K562 (cell line): Measurements from ENCODE around the gene ZYG11A. TPM values are rescaled to one million over a fixed set of nuclear protein-coding genes. Genes with fewer than 3 reads are reported as not detected.

Source experiments
- ARNT ChIP-seq, 2 experiments: fragments of 450-650 bp; IDR thresholded peaks; 2 replicates each; pipeline ENCODE4 v1.6.1; 2016; ENCODE audit warnings: mild to moderate bottlenecking in 1 of 2
- BCL6 ChIP-seq: fragments of 250-450 bp; sonication (Bioruptor Pico); IDR thresholded peaks from 2 replicates; pipeline ENCODE4 v1.4.0; 2020
- CBX5 ChIP-seq: IDR thresholded peaks from 2 replicates; pipeline ENCODE4 v1.6.1; 2014; ENCODE audit warnings: low read depth, borderline replicate concordance
- CCAR2 ChIP-seq: fragments of 200-400 bp; formaldehyde crosslinking; IDR thresholded peaks from 2 replicates; pipeline ENCODE4 v1.6.1; 2017; ENCODE audit warnings: mild to moderate bottlenecking, low read depth, low read length
- CHD1 ChIP-seq: fragments of 200-600 bp; sonication (generic); IDR thresholded peaks from one replicate; pipeline ENCODE4 v1.6.1; 2012; ENCODE audit warnings: mild to moderate bottlenecking, moderate library complexity, low read length, inconsistent platforms
- FOXP1 ChIP-seq: sonication (generic); formaldehyde crosslinking; IDR thresholded peaks from 2 replicates; pipeline ENCODE4 v1.8.0; 2022; ENCODE audit warnings: mild to moderate bottlenecking, missing genetic modification reagents
- JUN ChIP-seq, 2 experiments: sonication (generic) in 1 of 2; formaldehyde crosslinking in 1 of 2; IDR thresholded peaks; 2 replicates each; pipeline versions ENCODE4 v1.6.1 to v1.8.0; 2012 to 2022; ENCODE audit warnings: borderline replicate concordance in 2 of 2, mild to moderate bottlenecking in 2 of 2, improper control_type of control experiment in 1 of 2, low read depth in 1 of 2, low read length in 1 of 2, missing genetic modification reagents in 1 of 2
- L3MBTL2 ChIP-seq: fragments of 450-650 bp; IDR thresholded peaks from 2 replicates; pipeline ENCODE4 v1.6.1; 2016; ENCODE audit warnings: mild to moderate bottlenecking, moderate library complexity
- LCOR ChIP-seq: sonication (generic); formaldehyde crosslinking; IDR thresholded peaks from 2 replicates; pipeline ENCODE4 v1.8.0; 2022; ENCODE audit warnings: mild to moderate bottlenecking, missing genetic modification reagents
- NCOR1 ChIP-seq: fragments of 450-650 bp; IDR thresholded peaks from 2 replicates; pipeline ENCODE4 v1.6.1; 2016; ENCODE audit warnings: mild to moderate bottlenecking, moderate library complexity
- POLR3G ChIP-seq: IDR thresholded peaks from 2 replicates; pipeline ENCODE4 v1.6.1; 2011; ENCODE audit not compliant: insufficient read length, insufficient replicate concordance; ENCODE audit errors: extremely low read depth
- RBM25 ChIP-seq: fragments of 200-400 bp; formaldehyde crosslinking; IDR thresholded peaks from 2 replicates; pipeline ENCODE4 v1.6.1; 2018; ENCODE audit warnings: low read length, low read depth, moderate library complexity; ENCODE audit not compliant: severe bottlenecking
- SP2 ChIP-seq: IDR thresholded peaks from 2 replicates; pipeline ENCODE4 v1.6.1; 2011; ENCODE audit warnings: mild to moderate bottlenecking, low read depth, low read length, moderate library complexity; ENCODE audit not compliant: poor library complexity, severe bottlenecking; ENCODE audit errors: extremely low read depth
- SREBF1 ChIP-seq: fragments of 150-350 bp; IDR thresholded peaks from 2 replicates; pipeline ENCODE4 v1.6.1; 2014; ENCODE audit warnings: antibody characterized with exemption, low read depth, low read length, borderline replicate concordance
- SUPT5H ChIP-seq: fragments of 450-650 bp; IDR thresholded peaks from 2 replicates; pipeline ENCODE4 v1.6.1; 2016
- TSC22D4 ChIP-seq: fragments of 450-650 bp; IDR thresholded peaks from 2 replicates; pipeline ENCODE4 v1.6.1; 2016; ENCODE audit warnings: missing genetic modification characterization, missing biosample characterization, control low read depth
- ZNF696 ChIP-seq: fragments of 250-450 bp; sonication (Bioruptor Pico); conservative IDR thresholded peaks from 2 replicates; pipeline ENCODE4 v1.4.0; 2020; ENCODE audit warnings: mild to moderate bottlenecking, moderate library complexity
- ZSCAN32 ChIP-seq: fragments of 450-650 bp; formaldehyde crosslinking; IDR thresholded peaks from 2 replicates; pipeline ENCODE4 v1.4.0; 2020; ENCODE audit warnings: mild to moderate bottlenecking, moderate library complexity
- polyA plus RNA-seq, 8 experiments: library from polyadenylated mRNA; depleted of rRNA in 4 of 8; stranded (reverse) in 5 of 8; unstranded in 3 of 8; fragments of >200 nt; fragmentation: Nextera tagmentation in 2 of 8; fragmentation: Illumina TruSeq in 1 of 8; extraction: Ambion mirVana in 2 of 8; extraction: Trizol in 1 of 8; gene quantifications; 2 replicates each; pipeline versions ENCODE4 v1.2.1 to v1.2.3, GENCODE V29; 2011 to 2014; ENCODE audit warnings: inconsistent platforms in 1 of 8, missing spikeins in 1 of 8
- total RNA-seq, 7 experiments: library from RNA; depleted of rRNA in 6 of 7; stranded (reverse); fragments of >200 nt in 6 of 7; fragmentation: Illumina TruSeq in 2 of 7; extraction: Trizol in 2 of 7; gene quantifications; 2 replicates each; pipeline versions ENCODE4 v1.2.1 to v1.2.3, GENCODE V29; 2011 to 2021; ENCODE audit warnings: low replicate concordance in 1 of 7
- TF ChIP-seq, protein P1 (sequence below), 2 experiments: IDR thresholded peaks; 2 replicates each; pipeline ENCODE4 v1.6.1; 2011; ENCODE audit warnings: borderline replicate concordance in 1 of 2, control low read depth in 1 of 2, low read depth in 1 of 2, low read length in 1 of 2, mild to moderate bottlenecking in 1 of 2, mixed read lengths in 1 of 2, moderate library complexity in 1 of 2; ENCODE audit not compliant: insufficient read depth in 1 of 2, insufficient read length in 1 of 2, poor library complexity in 1 of 2, severe bottlenecking in 1 of 2; ENCODE audit errors: extremely low read depth in 1 of 2
- TF ChIP-seq, protein P2 (sequence below): sonication (generic); formaldehyde crosslinking; IDR thresholded peaks from 2 replicates; pipeline ENCODE4 v1.8.1; 2023; ENCODE audit warnings: mild to moderate bottlenecking, missing genetic modification reagents
- TF ChIP-seq, protein P3 (sequence below), 3 experiments: fragments of 200-800 bp in 1 of 3; fragments of 250-450 bp in 1 of 3; fragments of 450-650 bp in 1 of 3; sonication (Bioruptor Pico) in 1 of 3; sonication (Bioruptor generic) in 1 of 3; formaldehyde crosslinking in 1 of 3; IDR thresholded peaks; 2 replicates each; pipeline versions ENCODE4 v1.6.1 to v1.8.0; 2016 to 2022; ENCODE audit warnings: mild to moderate bottlenecking in 2 of 3, missing genetic modification characterization in 2 of 3, missing compliant biosample characterization in 1 of 3, moderate library complexity in 1 of 3

ZYG11A gene
- total and polyA plus RNA-seq, 9 of the 15 experiments (the other 6 are each of a cell fraction or from before 2014, with no cell fraction given) = 4.5 to 21.9 (median 14.0) TPM

DNA sequence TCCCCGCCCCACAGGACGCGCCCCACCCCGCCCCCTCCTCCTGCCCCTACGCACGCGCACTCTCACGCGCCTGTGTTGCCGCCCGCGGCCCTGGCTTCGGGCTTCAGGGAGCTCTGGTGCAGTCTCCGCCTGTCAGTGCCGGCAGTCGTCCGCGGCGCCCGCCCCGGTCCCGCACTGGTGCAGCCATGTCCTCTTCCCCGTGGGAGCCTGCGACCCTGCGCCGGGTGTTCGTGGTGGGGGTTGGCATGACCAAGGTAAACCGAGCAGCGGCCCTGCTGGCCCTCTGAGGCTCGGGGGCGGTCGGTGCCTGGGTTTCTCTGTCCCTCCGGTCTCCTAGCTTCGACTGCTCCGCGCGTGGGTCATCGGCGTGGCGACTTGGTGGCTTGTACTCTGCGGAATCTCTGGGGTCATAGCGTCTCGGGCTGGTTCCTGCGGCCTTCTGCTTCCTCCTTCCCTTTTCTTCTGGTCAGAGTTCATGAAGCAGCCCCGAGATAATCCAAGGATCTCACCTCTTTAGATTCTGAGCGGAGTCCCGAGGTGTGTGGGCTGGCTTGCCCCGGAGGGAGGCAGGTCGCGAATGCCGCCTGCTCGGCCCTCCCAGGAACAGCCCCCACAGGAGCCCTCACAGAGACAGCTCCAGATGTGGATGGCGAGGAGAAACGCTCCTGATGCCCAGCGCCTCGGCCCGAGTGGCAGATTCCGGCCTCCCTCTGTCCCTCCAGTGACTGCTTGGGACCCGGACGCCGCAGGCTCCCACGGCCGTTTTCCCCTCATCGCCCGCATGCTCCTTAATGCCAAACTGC is 84.9 kb downstream of the ZYG11A start, which contains the start of gene SCP2 (continued):
- TF ChIP-seq, protein P1, sequence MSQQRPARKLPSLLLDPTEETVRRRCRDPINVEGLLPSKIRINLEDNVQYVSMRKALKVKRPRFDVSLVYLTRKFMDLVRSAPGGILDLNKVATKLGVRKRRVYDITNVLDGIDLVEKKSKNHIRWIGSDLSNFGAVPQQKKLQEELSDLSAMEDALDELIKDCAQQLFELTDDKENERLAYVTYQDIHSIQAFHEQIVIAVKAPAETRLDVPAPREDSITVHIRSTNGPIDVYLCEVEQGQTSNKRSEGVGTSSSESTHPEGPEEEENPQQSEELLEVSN (IDR thresholded peaks at IDR 0.05; ENCODE audit: borderline replicate concordance in 1 of 2, extremely low read depth in 1 of 2, insufficient read depth in 1 of 2, insufficient read length in 1 of 2, low read depth in 1 of 2, low read length in 1 of 2, poor library complexity in 1 of 2, severe bottlenecking in 1 of 2) = peak; percentile 60 to 91
- no peak for TF ChIP-seq CCAR2
- TF ChIP-seq SP2 = no peak
- TF ChIP-seq ZNF696 (CRISPR knock-in tag) = no peak
- peak; percentile 65 for TF ChIP-seq SUPT5H
- no peak for TF ChIP-seq POLR3G
- TF ChIP-seq NCOR1 = no peak
- peak; percentile 55 for TF ChIP-seq CHD1
- TF ChIP-seq ARNT (IDR thresholded peaks at IDR 0.05) = no peak
- TF ChIP-seq, protein P2, sequence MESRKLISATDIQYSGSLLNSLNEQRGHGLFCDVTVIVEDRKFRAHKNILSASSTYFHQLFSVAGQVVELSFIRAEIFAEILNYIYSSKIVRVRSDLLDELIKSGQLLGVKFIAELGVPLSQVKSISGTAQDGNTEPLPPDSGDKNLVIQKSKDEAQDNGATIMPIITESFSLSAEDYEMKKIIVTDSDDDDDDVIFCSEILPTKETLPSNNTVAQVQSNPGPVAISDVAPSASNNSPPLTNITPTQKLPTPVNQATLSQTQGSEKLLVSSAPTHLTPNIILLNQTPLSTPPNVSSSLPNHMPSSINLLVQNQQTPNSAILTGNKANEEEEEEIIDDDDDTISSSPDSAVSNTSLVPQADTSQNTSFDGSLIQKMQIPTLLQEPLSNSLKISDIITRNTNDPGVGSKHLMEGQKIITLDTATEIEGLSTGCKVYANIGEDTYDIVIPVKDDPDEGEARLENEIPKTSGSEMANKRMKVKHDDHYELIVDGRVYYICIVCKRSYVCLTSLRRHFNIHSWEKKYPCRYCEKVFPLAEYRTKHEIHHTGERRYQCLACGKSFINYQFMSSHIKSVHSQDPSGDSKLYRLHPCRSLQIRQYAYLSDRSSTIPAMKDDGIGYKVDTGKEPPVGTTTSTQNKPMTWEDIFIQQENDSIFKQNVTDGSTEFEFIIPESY (CRISPR knock-in tag) = 0 out of 2 replicates have a peak, but pooled peaks have one; percentile 23
- TF ChIP-seq LCOR (CRISPR knock-in tag) = no peak
- no peak for TF ChIP-seq BCL6
- TF ChIP-seq TSC22D4 = no peak
- TF ChIP-seq JUN (IDR thresholded peaks at IDR 0.05; ENCODE audit: borderline replicate concordance, low read depth, low read length) = no peak
- 0 out of 2 replicates have a peak, but pooled peaks have one; percentile 69 for TF ChIP-seq JUN (CRISPR knock-in tag; IDR thresholded peaks at IDR 0.05; ENCODE audit: borderline replicate concordance)
- TF ChIP-seq FOXP1 (CRISPR knock-in tag) = peak; percentile 75; the same call in 1 of the 2 replicates
- TF ChIP-seq, protein P3, sequence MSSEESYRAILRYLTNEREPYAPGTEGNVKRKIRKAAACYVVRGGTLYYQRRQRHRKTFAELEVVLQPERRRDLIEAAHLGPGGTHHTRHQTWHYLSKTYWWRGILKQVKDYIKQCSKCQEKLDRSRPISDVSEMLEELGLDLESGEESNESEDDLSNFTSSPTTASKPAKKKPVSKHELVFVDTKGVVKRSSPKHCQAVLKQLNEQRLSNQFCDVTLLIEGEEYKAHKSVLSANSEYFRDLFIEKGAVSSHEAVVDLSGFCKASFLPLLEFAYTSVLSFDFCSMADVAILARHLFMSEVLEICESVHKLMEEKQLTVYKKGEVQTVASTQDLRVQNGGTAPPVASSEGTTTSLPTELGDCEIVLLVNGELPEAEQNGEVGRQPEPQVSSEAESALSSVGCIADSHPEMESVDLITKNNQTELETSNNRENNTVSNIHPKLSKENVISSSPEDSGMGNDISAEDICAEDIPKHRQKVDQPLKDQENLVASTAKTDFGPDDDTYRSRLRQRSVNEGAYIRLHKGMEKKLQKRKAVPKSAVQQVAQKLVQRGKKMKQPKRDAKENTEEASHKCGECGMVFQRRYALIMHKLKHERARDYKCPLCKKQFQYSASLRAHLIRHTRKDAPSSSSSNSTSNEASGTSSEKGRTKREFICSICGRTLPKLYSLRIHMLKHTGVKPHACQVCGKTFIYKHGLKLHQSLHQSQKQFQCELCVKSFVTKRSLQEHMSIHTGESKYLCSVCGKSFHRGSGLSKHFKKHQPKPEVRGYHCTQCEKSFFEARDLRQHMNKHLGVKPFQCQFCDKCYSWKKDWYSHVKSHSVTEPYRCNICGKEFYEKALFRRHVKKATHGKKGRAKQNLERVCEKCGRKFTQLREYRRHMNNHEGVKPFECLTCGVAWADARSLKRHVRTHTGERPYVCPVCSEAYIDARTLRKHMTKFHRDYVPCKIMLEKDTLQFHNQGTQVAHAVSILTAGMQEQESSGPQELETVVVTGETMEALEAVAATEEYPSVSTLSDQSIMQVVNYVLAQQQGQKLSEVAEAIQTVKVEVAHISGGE (CRISPR knock-in tag; IDR thresholded peaks at IDR 0.05) = 0 out of 6 replicates have a peak, but pooled peaks of 1 of the 3 experiments have one; percentile 39
- TF ChIP-seq RBM25 = no peak
- TF ChIP-seq CBX5 = no peak
- TF ChIP-seq ZSCAN32 (CRISPR knock-in tag) = no peak
- TF ChIP-seq SREBF1 = no peak
- peak; percentile 80 for TF ChIP-seq L3MBTL2
